Osteocyte (in vitro differentiated cells): ENCODE results near the gene MTSS2. TPM values are rescaled to one million over a fixed set of nuclear protein-coding genes. Genes with fewer than 3 reads are reported as not detected.

Experiments
- DNase-seq: peaks from one replicate; pipeline ENCODE4 v3.0.0; 2021; ENCODE audit warnings: mixed read lengths; ENCODE audit not compliant: unreplicated experiment; ENCODE audit errors: extremely low spot score
- H3K27ac Mint-ChIP-seq: one replicate; pipeline ENCODE4 v1.8.0; 2021; ENCODE audit warnings: mild to moderate bottlenecking, mixed read lengths; ENCODE audit not compliant: unreplicated experiment
- H3K27me3 Mint-ChIP-seq: one replicate; pipeline ENCODE4 v1.8.0; 2021; ENCODE audit warnings: mixed read lengths; ENCODE audit not compliant: unreplicated experiment
- H3K36me3 Mint-ChIP-seq: one replicate; pipeline ENCODE4 v1.8.0; 2021; ENCODE audit warnings: mixed read lengths; ENCODE audit not compliant: unreplicated experiment
- H3K4me1 Mint-ChIP-seq: one replicate; pipeline ENCODE4 v1.8.0; 2021; ENCODE audit warnings: mixed read lengths; ENCODE audit not compliant: unreplicated experiment
- H3K4me3 Mint-ChIP-seq: one replicate; pipeline ENCODE4 v1.8.0; 2021; ENCODE audit warnings: mild to moderate bottlenecking, moderate library complexity, mixed read lengths; ENCODE audit not compliant: unreplicated experiment
- H3K9me3 Mint-ChIP-seq: one replicate; pipeline ENCODE4 v1.8.0; 2021; ENCODE audit warnings: mixed read lengths; ENCODE audit not compliant: unreplicated experiment
- CTCF ChIP-seq: fragments of 200-600 bp; sonication (generic); IDR thresholded peaks from 2 replicates; pipeline ENCODE4 v1.5.0; 2021; ENCODE audit warnings: antibody characterized with exemption, mild to moderate bottlenecking, moderate library complexity
- total RNA-seq: library from RNA; stranded (reverse); gene quantifications from 2 replicates; pipeline ENCODE4 v1.2.1, GENCODE V29; 2021

Gene MTSS2
- total RNA-seq, 1 donor from 2014 or later, result 156 TPM

GRCh38 chr16:70678898-70679670 is 6.8 kb downstream of the MTSS2 start:
- Mint-ChIP-seq H3K4me1 (peaks cover 30% of the 10 kb centered on the region), H3K9me3 (no peaks in the 10 kb centered on the region), H3K27ac (no peak overlapping the region), H3K4me3 (no peak overlapping the region), H3K27me3 (no peaks in the 10 kb centered on the region), H3K36me3 (peaks cover 32% of the 10 kb centered on the region)
- no peak for TF ChIP-seq CTCF
- no peak for DNase-seq

- Mint-ChIP-seq H3K9me3 (no peaks in the 10 kb centered on the region), H3K27me3 (no peaks in the 10 kb centered on the region), H3K36me3 (peaks cover 39% of the 10 kb centered on the region), H3K27ac (no peak overlapping the region), H3K4me3 (no peak overlapping the region), H3K4me1 (peaks cover 23% of the 10 kb centered on the region)
- TF ChIP-seq CTCF, result no peak
- DNase-seq, result no peak
Measured at GRCh38 chr16:70678121-70678897, 7.5 kb downstream of the MTSS2 start.

GRCh38 chr16:70677499-70678120 is 8.2 kb downstream of the MTSS2 start:
- DNase-seq, result no peak
- Mint-ChIP-seq H3K4me3 (no peak overlapping the region), H3K36me3 (peaks cover 46% of the 10 kb centered on the region), H3K27ac (no peak overlapping the region), H3K4me1 (peaks cover 18% of the 10 kb centered on the region), H3K27me3 (no peaks in the 10 kb centered on the region), H3K9me3 (no peaks in the 10 kb centered on the region)
- no peak for TF ChIP-seq CTCF

GRCh38 chr16:70676675-70677498 is 9.0 kb downstream of the MTSS2 start:
- Mint-ChIP-seq H3K36me3 (peaks cover 51% of the 10 kb centered on the region), H3K9me3 (no peaks in the 10 kb centered on the region), H3K27ac (peak overlapping the region; percentile 67), H3K4me3 (no peak overlapping the region), H3K4me1 (peaks cover 11% of the 10 kb centered on the region), H3K27me3 (no peaks in the 10 kb centered on the region)
- DNase-seq, result no peak
- no peak for TF ChIP-seq CTCF
